Measurements from ENCODE around the gene KIF12.
"Not testable (repeated sequence)": the region's sequence is repeated elsewhere in the genome, so short reads cannot be mapped to it uniquely, and the experiment has no call there.

KIF12 gene

GRCh38 chr9:114048533-114049415 is 50.3 kb downstream of the KIF12 start:
- DNase-seq (ENCODE audit: low spot score): no peak
- Histone ChIP-seq H3K9me3 (ENCODE audit: severe bottlenecking) (no peaks in the 10 kb centered on the region), H3K4me3 (ENCODE audit: severe bottlenecking) (no peak overlapping the region), H3K4me1 (ENCODE audit: insufficient read depth, poor library complexity, severe bottlenecking) (peaks cover 3% of the 10 kb centered on the region), H3K27me3 (ENCODE audit: insufficient read depth, poor library complexity, severe bottlenecking) (no peaks in the 10 kb centered on the region), H3K36me3 (ENCODE audit: low read depth) (peaks cover 17% of the 10 kb centered on the region; the same call in 1 of the 2 replicates), H3K27ac (ENCODE audit: poor library complexity, severe bottlenecking) (no peak overlapping the region)
- no peak for TF ChIP-seq CTCF (IDR thresholded peaks at IDR 0.05; ENCODE audit: poor library complexity, severe bottlenecking)
- ATAC-seq (ENCODE audit: low read depth): no peak

- H3K4me3 ChIP-seq (ENCODE audit: severe bottlenecking): no peak overlapping the region
- H3K4me1 ChIP-seq (ENCODE audit: insufficient read depth, poor library complexity, severe bottlenecking): peaks cover 3% of the 10 kb centered on the region
- no peaks in the 10 kb centered on the region for H3K27me3 ChIP-seq (ENCODE audit: insufficient read depth, poor library complexity, severe bottlenecking)
- no peaks in the 10 kb centered on the region for H3K9me3 ChIP-seq (ENCODE audit: severe bottlenecking)
- ATAC-seq (ENCODE audit: low read depth): peak; percentile 29; the same call in 1 of the 3 replicates
- no peak overlapping the region for H3K27ac ChIP-seq (ENCODE audit: poor library complexity, severe bottlenecking)
- no peak for TF ChIP-seq CTCF (IDR thresholded peaks at IDR 0.05; ENCODE audit: poor library complexity, severe bottlenecking)
- DNase-seq (ENCODE audit: low spot score): no peak
- peaks cover 17% of the 10 kb centered on the region; the same call in 1 of the 2 replicates for H3K36me3 ChIP-seq (ENCODE audit: low read depth)
These were observed 51.4 kb downstream of the KIF12 start for GRCh38 chr9:114047717-114048116.

- no peak for DNase-seq (ENCODE audit: low spot score)
- Histone ChIP-seq H3K9me3 (ENCODE audit: severe bottlenecking) (no peaks in the 10 kb centered on the region), H3K4me3 (ENCODE audit: severe bottlenecking) (no peak overlapping the region), H3K4me1 (ENCODE audit: insufficient read depth, poor library complexity, severe bottlenecking) (peaks cover 3% of the 10 kb centered on the region), H3K27me3 (ENCODE audit: insufficient read depth, poor library complexity, severe bottlenecking) (no peaks in the 10 kb centered on the region), H3K27ac (ENCODE audit: poor library complexity, severe bottlenecking) (no peak overlapping the region), H3K36me3 (ENCODE audit: low read depth) (peaks cover 17% of the 10 kb centered on the region; the same call in 1 of the 2 replicates)
- ATAC-seq (ENCODE audit: low read depth): no peak
- TF ChIP-seq CTCF (IDR thresholded peaks at IDR 0.05; ENCODE audit: poor library complexity, severe bottlenecking): no peak
These were observed 52.2 kb downstream of the KIF12 start for GRCh38 chr9:114046875-114047274.

GRCh38 chr9:114046237-114046755 is 52.8 kb downstream of the KIF12 start:
- H3K36me3 ChIP-seq (ENCODE audit: low read depth): peaks cover 17% of the 10 kb centered on the region; the same call in 1 of the 2 replicates
- no peak overlapping the region for H3K27ac ChIP-seq (ENCODE audit: poor library complexity, severe bottlenecking)
- H3K4me1 ChIP-seq (ENCODE audit: insufficient read depth, poor library complexity, severe bottlenecking): peaks cover 3% of the 10 kb centered on the region
- DNase-seq (ENCODE audit: low spot score) (no peak), ATAC-seq (ENCODE audit: low read depth) (no peak)
- no peak for TF ChIP-seq CTCF (IDR thresholded peaks at IDR 0.05; ENCODE audit: poor library complexity, severe bottlenecking)
- no peak overlapping the region for H3K4me3 ChIP-seq (ENCODE audit: severe bottlenecking)
- H3K9me3 ChIP-seq (ENCODE audit: severe bottlenecking): no peaks in the 10 kb centered on the region
- no peaks in the 10 kb centered on the region for H3K27me3 ChIP-seq (ENCODE audit: insufficient read depth, poor library complexity, severe bottlenecking)

- not testable (repeated sequence) for H3K4me1 ChIP-seq (ENCODE audit: insufficient read depth, poor library complexity, severe bottlenecking); ATAC-seq (ENCODE audit: low read depth); H3K9me3 ChIP-seq (ENCODE audit: severe bottlenecking); H3K4me3 ChIP-seq (ENCODE audit: severe bottlenecking); H3K27ac ChIP-seq (ENCODE audit: poor library complexity, severe bottlenecking); DNase-seq (ENCODE audit: low spot score); H3K27me3 ChIP-seq (ENCODE audit: insufficient read depth, poor library complexity, severe bottlenecking)
- peaks cover 12% of the 10 kb centered on the region; the same call in 1 of the 2 replicates for H3K36me3 ChIP-seq (ENCODE audit: low read depth)
These were observed 55.4 kb downstream of the KIF12 start for GRCh38 chr9:114043660-114044059.

All from RWPE2 (cell line).